ENCODE measurements around the gene UBE2Q2. TPM values are rescaled to one million over a fixed set of nuclear protein-coding genes. Genes with fewer than 3 reads are reported as not detected.
A peak's percentile ranks its signal among the peaks of the same experiment; 100 is the strongest.
"Not testable (repeated sequence)": the region's sequence is repeated elsewhere in the genome, so short reads cannot be mapped to it uniquely, and the experiment has no call there.

Gene UBE2Q2
- total RNA-seq: 10 to 100 TPM; 15.9 to 25.5 (median 23.9) TPM

- H3K9me3 ChIP-seq: no peaks in the 10 kb centered on the region
- peaks cover 30 to 35% of the 10 kb centered on the region in 2 donors for H3K4me1 ChIP-seq
- H3K36me3 ChIP-seq: no peaks in the 10 kb centered on the region
- in situ Hi-C loops (cut with MboI; ENCODE audit: low sequenced_read_pairs in 4 of 4) (no loop called here), intact Hi-C loops (cut with DNase I; ENCODE audit: low total_unique reads) (loop anchor here (2.0 kb wide), 1 partner anchor 60 kb away; the partner anchor contains the start of gene FBXO22)
- H3K27me3 ChIP-seq: no peaks in the 10 kb centered on the region
- H3K27ac ChIP-seq: peak within 1 kb of the TSS; percentile 74 to 87 (median 85)
- DNase-seq (peak; percentile 26 to 42), ATAC-seq (peak; percentile 59 to 64)
- TF ChIP-seq POLR2A (IDR thresholded peaks at IDR 0.05): peak; percentile 50 to 53
- TF ChIP-seq, protein P1, sequence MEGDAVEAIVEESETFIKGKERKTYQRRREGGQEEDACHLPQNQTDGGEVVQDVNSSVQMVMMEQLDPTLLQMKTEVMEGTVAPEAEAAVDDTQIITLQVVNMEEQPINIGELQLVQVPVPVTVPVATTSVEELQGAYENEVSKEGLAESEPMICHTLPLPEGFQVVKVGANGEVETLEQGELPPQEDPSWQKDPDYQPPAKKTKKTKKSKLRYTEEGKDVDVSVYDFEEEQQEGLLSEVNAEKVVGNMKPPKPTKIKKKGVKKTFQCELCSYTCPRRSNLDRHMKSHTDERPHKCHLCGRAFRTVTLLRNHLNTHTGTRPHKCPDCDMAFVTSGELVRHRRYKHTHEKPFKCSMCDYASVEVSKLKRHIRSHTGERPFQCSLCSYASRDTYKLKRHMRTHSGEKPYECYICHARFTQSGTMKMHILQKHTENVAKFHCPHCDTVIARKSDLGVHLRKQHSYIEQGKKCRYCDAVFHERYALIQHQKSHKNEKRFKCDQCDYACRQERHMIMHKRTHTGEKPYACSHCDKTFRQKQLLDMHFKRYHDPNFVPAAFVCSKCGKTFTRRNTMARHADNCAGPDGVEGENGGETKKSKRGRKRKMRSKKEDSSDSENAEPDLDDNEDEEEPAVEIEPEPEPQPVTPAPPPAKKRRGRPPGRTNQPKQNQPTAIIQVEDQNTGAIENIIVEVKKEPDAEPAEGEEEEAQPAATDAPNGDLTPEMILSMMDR (IDR thresholded peaks at IDR 0.05 in 4 of 5, conservative IDR thresholded peaks at IDR 0.05 in 1 of 5): no peak
- H3K4me3 ChIP-seq: peak within 1 kb of the TSS; percentile 69 to 94 (median 90)
Measured at GRCh38 chr15:75842722-75843677, at the start of gene UBE2Q2. Gene UBE2Q2, plus strand, starts transcription at chr15:75843447. Its CDS starts 220 bp downstream, at chr15:75843667.

GRCh38 chr15:75796321-75796720 lies 46.9 kb upstream of the UBE2Q2 start:
- in situ Hi-C loops (cut with MboI; ENCODE audit: low sequenced_read_pairs in 4 of 4) (no loop called here), intact Hi-C loops (cut with DNase I; ENCODE audit: low total_unique reads) (no loop called here)
- ATAC-seq (no peak), DNase-seq (no peak)
- H3K36me3 ChIP-seq: no peaks in the 10 kb centered on the region
- H3K27ac ChIP-seq: no peak overlapping the region
- no peaks in the 10 kb centered on the region for H3K27me3 ChIP-seq
- no peaks in the 10 kb centered on the region for H3K9me3 ChIP-seq
- H3K4me1 ChIP-seq: no peaks in the 10 kb centered on the region
- TF ChIP-seq, protein P1 (IDR thresholded peaks at IDR 0.05 in 4 of 5, conservative IDR thresholded peaks at IDR 0.05 in 1 of 5): no peak
- no peak for TF ChIP-seq POLR2A (IDR thresholded peaks at IDR 0.05)
- H3K4me3 ChIP-seq: no peak overlapping the region

DNA sequence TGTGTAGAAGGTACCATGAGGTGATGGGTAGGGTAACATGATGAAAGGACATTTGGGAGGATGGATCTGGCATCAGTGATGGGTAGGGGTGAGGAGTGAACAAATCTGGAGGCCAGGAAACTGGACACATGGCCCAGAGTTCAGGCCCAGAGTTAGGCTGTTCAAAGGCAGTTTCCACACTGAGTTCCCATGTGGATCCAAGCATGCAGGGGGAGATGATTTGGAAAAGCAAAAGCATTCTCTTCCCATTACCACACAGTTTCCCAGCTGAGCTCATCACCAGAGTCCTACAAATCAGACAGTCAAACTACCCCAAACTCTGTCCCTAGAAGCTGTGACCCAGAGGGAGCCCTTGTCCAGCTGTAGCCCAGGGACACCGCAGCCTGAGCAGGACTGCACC lies 46.1 kb upstream of the UBE2Q2 start:
- H3K27me3 ChIP-seq; in situ Hi-C loops (cut with MboI; ENCODE audit: low sequenced_read_pairs in 4 of 4); DNase-seq; ATAC-seq; H3K9me3 ChIP-seq; intact Hi-C loops (cut with DNase I; ENCODE audit: low total_unique reads); H3K36me3 ChIP-seq; H3K4me1 ChIP-seq; H3K4me3 ChIP-seq; H3K27ac ChIP-seq: not testable (repeated sequence)

- in situ Hi-C loops (cut with MboI; ENCODE audit: low sequenced_read_pairs in 4 of 4): no loop called here
- Histone ChIP-seq H3K4me1 (peaks cover 0 to 3% of the 10 kb centered on the region in 2 donors), H3K9me3 (no peaks in the 10 kb centered on the region), H3K36me3 (no peaks in the 10 kb centered on the region), H3K27me3 (no peaks in the 10 kb centered on the region), H3K4me3 (no peak overlapping the region), H3K27ac (no peak overlapping the region)
- ATAC-seq: no peak
- intact Hi-C loops (cut with DNase I; ENCODE audit: low total_unique reads): no loop called here
- DNase-seq: no peak
- no peak for TF ChIP-seq POLR2A (IDR thresholded peaks at IDR 0.05)
- TF ChIP-seq, protein P1 (IDR thresholded peaks at IDR 0.05 in 4 of 5, conservative IDR thresholded peaks at IDR 0.05 in 1 of 5): no peak
Measured at GRCh38 chr15:75799190-75799589, 44.1 kb upstream of the UBE2Q2 start.

- H3K27ac ChIP-seq; DNase-seq; H3K9me3 ChIP-seq; H3K36me3 ChIP-seq; in situ Hi-C loops (cut with MboI; ENCODE audit: low sequenced_read_pairs in 4 of 4); H3K4me3 ChIP-seq; H3K4me1 ChIP-seq; H3K27me3 ChIP-seq; ATAC-seq: not testable (repeated sequence)
- intact Hi-C loops (cut with DNase I; ENCODE audit: low total_unique reads): loop anchor here (5.0 kb wide), 2 partner anchors 433 to 573 kb away; partner anchors contain the start of gene MAN2C1
Measured at GRCh38 chr15:75800409-75800808, 42.8 kb upstream of the UBE2Q2 start.

Data from gastrocnemius medialis (tissue), 4 donors.